ENCODE data around the gene RAB1B. TPM values are rescaled to one million over a fixed set of nuclear protein-coding genes. Genes with fewer than 3 reads are reported as not detected.

Gene RAB1B
- total RNA-seq, 2 donors from 2014 or later: 122 to 126 TPM

- Histone ChIP-seq H3K4me1 (ENCODE audit: control insufficient read depth, insufficient read depth, low read length) (no peaks in the 10 kb centered on the region), H3K9me3 (ENCODE audit: control insufficient read depth, low read length) (no peaks in the 10 kb centered on the region), H3K9ac (ENCODE audit: extremely low read depth, low read length, poor library complexity, severe bottlenecking) (no peak overlapping the region), H3K27me3 (ENCODE audit: control insufficient read depth, insufficient read depth, low read length, poor library complexity, severe bottlenecking) (no peaks in the 10 kb centered on the region), H3K4me3 (ENCODE audit: low read length) (no peak overlapping the region), H3K36me3 (ENCODE audit: control insufficient read depth, insufficient read depth, low read length) (peaks cover 61% of the 10 kb centered on the region), H3K27ac (ENCODE audit: low read depth, low read length) (no peak overlapping the region)
- peaks cover 3% of the 10 kb centered on the region for H3K4me1 Mint-ChIP-seq
- no peaks in the 10 kb centered on the region for H3K9me3 Mint-ChIP-seq
- H3K27me3 Mint-ChIP-seq (ENCODE audit: insufficient read depth): no peaks in the 10 kb centered on the region
- H3K36me3 Mint-ChIP-seq (ENCODE audit: low read depth): peaks cover 64% of the 10 kb centered on the region
- H3K4me3 Mint-ChIP-seq: no peak overlapping the region
- peak overlapping the region; percentile 89 for H3K27ac Mint-ChIP-seq
- 87 to 95% methylated on average over 4 to 6 of the region's 6 CpGs for WGBS, 2 experiments (ENCODE audit: insufficient coverage in 1 of 2, insufficient read length in 1 of 2)
- DNase-seq: peak; percentile 66
- no peak for TF ChIP-seq CTCF (conservative IDR thresholded peaks at IDR 0.05)
Measured at GRCh38 chr11:66228521-66228920, 39.9 kb upstream of the RAB1B start.

DNA sequence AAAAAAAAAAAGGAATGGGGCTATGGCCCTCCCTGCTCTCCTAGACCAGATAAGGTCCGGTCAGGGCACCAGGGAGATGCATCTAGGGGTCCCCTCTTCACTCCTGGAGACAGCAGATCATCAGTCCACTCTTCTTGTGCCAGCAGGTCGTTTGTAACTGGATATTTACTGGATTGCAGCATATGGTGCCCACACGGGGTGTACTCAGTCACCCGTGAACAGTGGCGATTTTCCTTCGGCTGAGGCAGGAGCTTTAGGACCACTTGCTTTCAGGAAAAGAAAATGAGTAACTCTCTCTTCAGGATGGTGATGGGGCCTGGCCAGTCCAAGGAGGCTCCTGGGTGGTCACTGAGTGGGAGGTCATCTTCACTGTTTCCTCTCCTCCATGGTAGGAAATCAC is 38.3 kb upstream of the RAB1B start:
- Histone ChIP-seq H3K9ac (ENCODE audit: extremely low read depth, low read length, poor library complexity, severe bottlenecking) (no peak overlapping the region), H3K27me3 (ENCODE audit: control insufficient read depth, insufficient read depth, low read length, poor library complexity, severe bottlenecking) (no peaks in the 10 kb centered on the region), H3K4me3 (ENCODE audit: low read length) (no peak overlapping the region), H3K27ac (ENCODE audit: low read depth, low read length) (no peak overlapping the region), H3K36me3 (ENCODE audit: control insufficient read depth, insufficient read depth, low read length) (peaks cover 59% of the 10 kb centered on the region), H3K4me1 (ENCODE audit: control insufficient read depth, insufficient read depth, low read length) (no peaks in the 10 kb centered on the region), H3K9me3 (ENCODE audit: control insufficient read depth, low read length) (no peaks in the 10 kb centered on the region)
- H3K27me3 Mint-ChIP-seq (ENCODE audit: insufficient read depth): no peaks in the 10 kb centered on the region
- H3K9me3 Mint-ChIP-seq: no peaks in the 10 kb centered on the region
- TF ChIP-seq CTCF (conservative IDR thresholded peaks at IDR 0.05): no peak
- peaks cover 3% of the 10 kb centered on the region for H3K4me1 Mint-ChIP-seq
- H3K36me3 Mint-ChIP-seq (ENCODE audit: low read depth): peaks cover 65% of the 10 kb centered on the region
- no peak overlapping the region for H3K4me3 Mint-ChIP-seq
- WGBS, 2 experiments (ENCODE audit: insufficient coverage in 1 of 2, insufficient read length in 1 of 2): 90 to 92% methylated on average over 6 of the region's 6 CpGs
- H3K27ac Mint-ChIP-seq: no peak overlapping the region
- DNase-seq: no peak

DNA sequence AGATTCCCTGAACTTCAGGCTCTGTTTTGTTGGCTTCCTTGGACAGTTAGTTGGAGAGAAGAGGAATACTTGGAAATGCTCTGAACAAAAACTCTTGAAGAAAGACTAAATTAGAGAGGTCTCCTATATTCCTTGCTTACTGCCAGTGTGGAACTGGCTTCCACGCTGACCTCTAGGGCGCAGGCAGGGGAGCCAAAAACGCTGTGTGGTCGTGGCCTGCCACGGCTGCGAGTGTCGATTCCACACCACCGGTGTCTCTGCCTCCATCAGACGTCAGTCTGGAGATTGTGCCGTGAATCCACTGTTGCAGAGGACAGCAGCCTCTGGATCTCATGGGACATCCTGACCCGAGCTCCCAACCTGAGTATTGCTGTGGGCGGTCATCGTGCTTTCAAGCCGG is 37.5 kb upstream of the RAB1B start:
- no peaks in the 10 kb centered on the region for H3K9me3 ChIP-seq (ENCODE audit: control insufficient read depth, low read length)
- Mint-ChIP-seq H3K9me3 (no peaks in the 10 kb centered on the region), H3K4me3 (no peak overlapping the region), H3K36me3 (ENCODE audit: low read depth) (peaks cover 72% of the 10 kb centered on the region), H3K4me1 (peaks cover 3% of the 10 kb centered on the region), H3K27me3 (ENCODE audit: insufficient read depth) (no peaks in the 10 kb centered on the region), H3K27ac (no peak overlapping the region)
- H3K4me1 ChIP-seq (ENCODE audit: control insufficient read depth, insufficient read depth, low read length): no peaks in the 10 kb centered on the region
- WGBS, 2 experiments (ENCODE audit: insufficient coverage in 1 of 2, insufficient read length in 1 of 2): 95 to 96% methylated on average over 14 of the region's 14 CpGs
- H3K27me3 ChIP-seq (ENCODE audit: control insufficient read depth, insufficient read depth, low read length, poor library complexity, severe bottlenecking): no peaks in the 10 kb centered on the region
- DNase-seq: no peak
- no peak overlapping the region for H3K4me3 ChIP-seq (ENCODE audit: low read length)
- no peak overlapping the region for H3K9ac ChIP-seq (ENCODE audit: extremely low read depth, low read length, poor library complexity, severe bottlenecking)
- H3K36me3 ChIP-seq (ENCODE audit: control insufficient read depth, insufficient read depth, low read length): peaks cover 51% of the 10 kb centered on the region
- TF ChIP-seq CTCF (conservative IDR thresholded peaks at IDR 0.05): no peak
- no peak overlapping the region for H3K27ac ChIP-seq (ENCODE audit: low read depth, low read length)
